ENCODE data around the gene EDA. TPM values are rescaled to one million over a fixed set of nuclear protein-coding genes. Genes with fewer than 3 reads are reported as not detected.

Gene EDA
- total RNA-seq, 1 donor from 2014 or later: 1.6 TPM

DNA sequence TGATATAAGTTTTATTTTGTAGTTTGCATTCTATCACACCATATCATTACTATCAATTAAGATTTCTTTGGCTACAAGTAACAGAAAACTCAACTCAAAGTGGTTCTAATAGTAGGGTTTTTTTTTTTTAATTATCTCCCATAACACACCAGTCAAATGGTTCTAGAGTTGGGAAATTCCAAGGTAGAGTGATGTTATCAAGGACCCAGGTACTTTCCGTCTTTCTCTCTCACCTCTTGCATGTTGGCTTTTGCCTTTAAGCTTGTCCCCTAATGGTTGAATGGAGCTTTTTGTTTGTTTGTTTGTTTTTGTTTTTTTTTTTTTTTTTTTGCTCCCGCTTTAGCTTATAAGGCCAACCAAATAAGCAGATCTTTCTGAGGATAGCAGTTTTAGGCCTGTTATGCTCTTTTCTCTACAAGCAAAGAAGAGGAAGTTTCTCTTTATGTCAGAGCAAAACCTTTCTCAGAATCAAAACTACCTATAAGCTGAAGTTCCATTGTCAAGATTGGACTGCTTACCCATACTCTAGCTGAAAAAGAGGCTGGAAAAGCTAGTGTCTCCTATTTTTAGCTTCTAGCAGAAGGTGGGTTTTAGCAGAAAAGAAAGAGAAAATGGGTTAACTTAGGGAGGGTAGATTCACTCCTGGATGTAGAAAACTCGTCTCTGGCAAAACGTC is 177.5 kb downstream of the EDA start:
- DNase-seq (ENCODE audit: low read depth): no peak
- TF ChIP-seq, protein P1, sequence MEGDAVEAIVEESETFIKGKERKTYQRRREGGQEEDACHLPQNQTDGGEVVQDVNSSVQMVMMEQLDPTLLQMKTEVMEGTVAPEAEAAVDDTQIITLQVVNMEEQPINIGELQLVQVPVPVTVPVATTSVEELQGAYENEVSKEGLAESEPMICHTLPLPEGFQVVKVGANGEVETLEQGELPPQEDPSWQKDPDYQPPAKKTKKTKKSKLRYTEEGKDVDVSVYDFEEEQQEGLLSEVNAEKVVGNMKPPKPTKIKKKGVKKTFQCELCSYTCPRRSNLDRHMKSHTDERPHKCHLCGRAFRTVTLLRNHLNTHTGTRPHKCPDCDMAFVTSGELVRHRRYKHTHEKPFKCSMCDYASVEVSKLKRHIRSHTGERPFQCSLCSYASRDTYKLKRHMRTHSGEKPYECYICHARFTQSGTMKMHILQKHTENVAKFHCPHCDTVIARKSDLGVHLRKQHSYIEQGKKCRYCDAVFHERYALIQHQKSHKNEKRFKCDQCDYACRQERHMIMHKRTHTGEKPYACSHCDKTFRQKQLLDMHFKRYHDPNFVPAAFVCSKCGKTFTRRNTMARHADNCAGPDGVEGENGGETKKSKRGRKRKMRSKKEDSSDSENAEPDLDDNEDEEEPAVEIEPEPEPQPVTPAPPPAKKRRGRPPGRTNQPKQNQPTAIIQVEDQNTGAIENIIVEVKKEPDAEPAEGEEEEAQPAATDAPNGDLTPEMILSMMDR (conservative IDR thresholded peaks at IDR 0.05; ENCODE audit: low read depth, low read length): no peak
- no peak overlapping the region for H3K4me3 ChIP-seq (ENCODE audit: low read depth, low read length)

DNA sequence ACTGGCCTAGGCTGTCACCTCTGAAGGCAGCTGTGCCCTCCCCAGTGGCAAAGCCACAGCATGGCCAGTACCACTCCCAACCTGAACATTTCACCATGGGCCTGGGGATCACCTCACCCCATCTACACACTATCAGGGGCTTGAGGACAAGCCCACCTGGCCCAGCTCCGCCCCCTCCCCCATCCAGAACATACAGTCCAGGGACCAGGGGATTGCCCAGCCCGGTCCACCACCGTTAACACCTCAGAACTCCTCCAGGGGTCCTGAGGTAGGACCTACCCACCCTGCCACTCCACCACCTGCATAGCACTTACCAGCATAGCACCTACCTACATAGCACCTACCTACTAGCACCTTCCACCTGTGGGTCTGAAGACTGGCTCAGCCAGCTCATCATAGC is 179.8 kb downstream of the EDA start:
- TF ChIP-seq, protein P1 (conservative IDR thresholded peaks at IDR 0.05; ENCODE audit: low read depth, low read length): no peak
- H3K4me3 ChIP-seq (ENCODE audit: low read depth, low read length): no peak overlapping the region
- no peak for DNase-seq (ENCODE audit: low read depth)

DNA sequence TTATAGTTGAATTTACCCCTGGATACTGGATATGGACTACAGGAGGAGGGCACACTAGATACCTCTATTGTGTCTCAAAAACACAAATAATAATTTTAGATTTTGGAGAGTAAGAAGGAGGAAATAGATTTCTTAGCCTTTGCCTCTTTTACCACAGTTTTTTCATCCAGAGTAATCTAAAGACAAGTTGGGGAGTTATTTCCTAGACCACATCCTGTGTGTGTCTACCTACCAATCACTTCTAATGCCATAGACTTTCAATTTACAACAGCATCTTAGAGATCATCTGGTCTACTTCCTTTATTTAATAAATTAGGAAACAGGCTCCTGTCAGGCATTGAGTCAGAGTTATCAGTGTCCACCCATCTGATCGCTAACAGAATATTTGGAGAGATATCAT is 191.5 kb downstream of the EDA start:
- DNase-seq (ENCODE audit: low read depth): no peak
- TF ChIP-seq, protein P1 (conservative IDR thresholded peaks at IDR 0.05; ENCODE audit: low read depth, low read length): no peak
- no peak overlapping the region for H3K4me3 ChIP-seq (ENCODE audit: low read depth, low read length)

DNA sequence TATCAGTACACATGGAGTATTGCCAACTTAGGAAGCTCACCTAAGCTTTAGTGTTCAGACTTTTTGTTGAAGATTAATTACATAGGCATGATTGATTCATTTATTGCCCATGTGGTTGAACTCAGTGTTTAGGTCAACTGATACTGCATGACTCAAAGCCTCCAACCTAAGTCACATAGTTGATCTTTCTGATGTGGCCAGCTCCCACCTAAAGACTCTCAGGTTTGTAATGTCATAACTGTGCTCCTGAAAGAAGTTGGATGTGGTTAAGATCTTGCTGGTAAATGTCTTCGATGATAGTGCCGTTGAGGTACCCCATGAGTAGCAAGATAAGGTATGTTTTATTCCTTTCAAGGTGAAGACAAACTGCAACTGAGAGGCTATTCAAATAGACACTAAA is 192.5 kb downstream of the EDA start:
- TF ChIP-seq, protein P1 (conservative IDR thresholded peaks at IDR 0.05; ENCODE audit: low read depth, low read length): no peak
- H3K4me3 ChIP-seq (ENCODE audit: low read depth, low read length): no peak overlapping the region
- no peak for DNase-seq (ENCODE audit: low read depth)

DNA sequence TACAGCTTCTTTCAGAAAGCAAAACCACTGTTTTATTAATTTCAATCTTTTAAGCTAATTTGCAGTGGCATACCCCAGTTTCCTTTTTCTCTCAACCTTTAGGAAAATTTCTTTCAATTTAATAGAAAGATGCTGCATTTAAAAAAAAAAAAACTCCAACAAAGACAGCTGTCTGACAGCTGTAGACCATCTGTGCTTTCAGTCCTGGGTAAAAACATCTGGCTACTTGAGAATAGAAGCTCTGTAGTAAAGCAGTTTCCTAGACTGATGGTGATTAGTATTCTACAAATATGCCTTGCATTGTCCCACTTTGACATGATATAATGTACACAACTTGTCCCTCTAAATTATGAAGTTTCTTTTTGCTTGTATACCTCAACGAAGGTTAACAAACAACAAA is 197.8 kb downstream of the EDA start:
- no peak overlapping the region for H3K4me3 ChIP-seq (ENCODE audit: low read depth, low read length)
- TF ChIP-seq, protein P1 (conservative IDR thresholded peaks at IDR 0.05; ENCODE audit: low read depth, low read length): no peak
- DNase-seq (ENCODE audit: low read depth): no peak

DNA sequence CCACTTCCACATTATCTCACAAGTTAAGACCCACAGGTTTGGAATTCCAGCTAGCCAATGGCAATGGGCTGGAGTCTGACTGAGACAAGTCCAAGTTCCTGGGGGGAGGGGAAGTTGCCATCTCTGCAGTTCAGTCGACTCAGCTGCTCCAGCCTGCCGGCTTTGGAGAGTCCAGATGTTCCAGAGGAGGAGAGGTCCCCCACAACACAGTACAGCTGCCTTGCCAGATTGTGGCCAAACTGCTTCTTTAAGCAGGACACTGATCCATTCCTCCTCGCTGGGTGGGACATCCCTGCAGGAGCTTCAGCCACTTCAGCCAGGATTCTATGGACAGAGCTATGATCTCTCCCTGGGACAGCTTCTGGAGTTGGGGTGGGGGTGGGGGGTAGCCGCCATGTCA is 199.2 kb downstream of the EDA start:
- DNase-seq (ENCODE audit: low read depth): no peak
- no peak overlapping the region for H3K4me3 ChIP-seq (ENCODE audit: low read depth, low read length)
- TF ChIP-seq, protein P1 (conservative IDR thresholded peaks at IDR 0.05; ENCODE audit: low read depth, low read length): no peak

DNA sequence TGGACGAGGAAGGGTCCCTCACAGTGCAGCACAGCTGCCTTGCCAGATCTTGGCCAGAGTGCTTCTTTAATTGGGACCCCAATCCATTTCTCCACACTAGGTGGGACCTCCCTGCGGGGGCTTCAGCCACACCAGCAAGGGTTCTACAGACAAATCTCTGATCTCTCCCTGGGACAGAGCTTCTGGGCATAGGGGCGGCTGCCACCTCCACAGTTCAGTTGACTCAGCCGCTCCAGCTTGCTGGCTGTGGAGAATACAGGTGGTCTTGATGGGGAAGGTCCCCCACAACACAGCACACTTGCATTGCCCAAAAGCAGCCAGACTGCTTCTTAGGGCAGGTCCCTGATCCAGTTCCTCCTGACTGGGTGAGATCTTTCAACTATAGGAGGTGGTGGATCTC is 199.6 kb downstream of the EDA start:
- H3K4me3 ChIP-seq (ENCODE audit: low read depth, low read length): no peak overlapping the region
- TF ChIP-seq, protein P1 (conservative IDR thresholded peaks at IDR 0.05; ENCODE audit: low read depth, low read length): no peak
- DNase-seq (ENCODE audit: low read depth): no peak
